Mesenchymal stem cell (in vitro differentiated cells and primary cell): ENCODE results near the gene GRAMD4.

ENCODE experiments used
- DNase-seq: peaks from one replicate; pipeline ENCODE4 v3.0.0-alpha.2; 2013
- H2AFZ ChIP-seq: one replicate; pipeline ENCODE4 v1.6.1; 2013; ENCODE audit warnings: low read depth, mild to moderate bottlenecking, control low read depth, inconsistent platforms, low read length, moderate library complexity
- H2AK5ac ChIP-seq: 2 replicates; pipeline ENCODE4 v1.6.1; 2013; ENCODE audit warnings: low read length, moderate library complexity, mild to moderate bottlenecking, inconsistent platforms; ENCODE audit not compliant: severe bottlenecking
- H2BK120ac ChIP-seq: one replicate; pipeline ENCODE4 v1.6.1; 2013; ENCODE audit warnings: low read depth, mild to moderate bottlenecking, inconsistent platforms, low read length, moderate library complexity
- H2BK12ac ChIP-seq, 2 experiments: one replicate each; pipeline ENCODE4 v1.6.1; 2013; ENCODE audit warnings: inconsistent platforms in 2 of 2, low read length in 2 of 2, mild to moderate bottlenecking in 2 of 2, moderate library complexity in 2 of 2, control low read depth in 1 of 2
- H2BK15ac ChIP-seq: one replicate; pipeline ENCODE4 v1.6.1; 2013; ENCODE audit warnings: mild to moderate bottlenecking, low read depth, inconsistent platforms; ENCODE audit not compliant: poor library complexity, severe bottlenecking
- H2BK5ac ChIP-seq: 2 replicates; pipeline ENCODE4 v1.6.1; 2013; ENCODE audit warnings: low read depth, mild to moderate bottlenecking, low read length, control low read depth, inconsistent platforms; ENCODE audit not compliant: poor library complexity, severe bottlenecking
- H3K14ac ChIP-seq, 2 experiments: one replicate each; pipeline ENCODE4 v1.6.1; 2013; ENCODE audit warnings: inconsistent platforms in 2 of 2, low read length in 2 of 2, control low read depth in 1 of 2, mild to moderate bottlenecking in 1 of 2, moderate library complexity in 1 of 2
- H3K18ac ChIP-seq, 2 experiments: one replicate each; pipeline ENCODE4 v1.6.1; 2013; ENCODE audit warnings: inconsistent platforms in 2 of 2, low read length in 2 of 2, control low read depth in 1 of 2, low read depth in 1 of 2, mild to moderate bottlenecking in 1 of 2
- H3K23ac ChIP-seq, 2 experiments: one replicate each; pipeline ENCODE4 v1.6.1; 2013; ENCODE audit warnings: inconsistent platforms in 2 of 2, low read length in 2 of 2, mild to moderate bottlenecking in 2 of 2, moderate library complexity in 2 of 2, control low read depth in 1 of 2
- H3K27ac ChIP-seq: 2 replicates; pipeline ENCODE4 v1.5.1; 2013; ENCODE audit warnings: mild to moderate bottlenecking, moderate library complexity, low read length, control low read depth, inconsistent platforms; ENCODE audit not compliant: poor library complexity, severe bottlenecking
- H3K27me3 ChIP-seq, 2 experiments: 2 replicates each; pipeline versions ENCODE4 v1.6.1 to v1.7.0; 2013; ENCODE audit warnings: low read length in 2 of 2, mild to moderate bottlenecking in 2 of 2, moderate library complexity in 2 of 2, control low read depth in 1 of 2, inconsistent platforms in 1 of 2; ENCODE audit not compliant: control insufficient read depth in 1 of 2, insufficient read depth in 1 of 2
- H3K36me3 ChIP-seq, 2 experiments: 2 replicates each; pipeline versions ENCODE4 v1.6.1 to v1.7.0; 2013; ENCODE audit warnings: low read length in 2 of 2, control low read depth in 1 of 2, inconsistent platforms in 1 of 2, low read depth in 1 of 2, mild to moderate bottlenecking in 1 of 2; ENCODE audit not compliant: insufficient read depth in 2 of 2, control insufficient read depth in 1 of 2
- H3K4ac ChIP-seq, 2 experiments: one replicate each; pipeline ENCODE4 v1.6.1; 2013; ENCODE audit warnings: inconsistent platforms in 2 of 2, low read length in 2 of 2, mild to moderate bottlenecking in 2 of 2, moderate library complexity in 2 of 2, control low read depth in 1 of 2, low read depth in 1 of 2
- H3K4me1 ChIP-seq: 2 replicates; pipeline ENCODE4 v1.6.1; 2013; ENCODE audit warnings: low read depth, low read length, control low read depth; ENCODE audit not compliant: control insufficient read depth, insufficient read depth
- H3K4me2 ChIP-seq: 2 replicates; pipeline ENCODE4 v1.6.1; 2013; ENCODE audit warnings: low read length, mild to moderate bottlenecking, inconsistent platforms; ENCODE audit not compliant: poor library complexity, severe bottlenecking
- H3K4me3 ChIP-seq, 2 experiments: 2 replicates each; pipeline versions ENCODE4 v1.5.1 to v1.7.0; 2013; ENCODE audit warnings: low read length in 2 of 2, mild to moderate bottlenecking in 2 of 2, control low read depth in 1 of 2, low read depth in 1 of 2; ENCODE audit not compliant: insufficient read depth in 1 of 2
- H3K79me1 ChIP-seq: replicated peaks from 2 replicates; pipeline ENCODE4 v1.6.1; 2013; ENCODE audit warnings: mild to moderate bottlenecking, control low read depth, low read length, inconsistent platforms; ENCODE audit not compliant: poor library complexity, severe bottlenecking
- H3K9ac ChIP-seq: 2 replicates; pipeline ENCODE4 v1.7.0; 2013; ENCODE audit warnings: mild to moderate bottlenecking, low read length, moderate library complexity
- H3K9me3 ChIP-seq: 2 replicates; pipeline ENCODE4 v1.7.0; 2013; ENCODE audit warnings: mild to moderate bottlenecking, low read length; ENCODE audit not compliant: control insufficient read depth
- H4K8ac ChIP-seq: one replicate; pipeline ENCODE4 v1.6.1; 2013; ENCODE audit warnings: inconsistent platforms, mild to moderate bottlenecking, low read length, moderate library complexity
- H4K91ac ChIP-seq: one replicate; pipeline ENCODE4 v1.6.1; 2013; ENCODE audit warnings: mild to moderate bottlenecking, low read length, inconsistent platforms
- WGBS: methylation state at CpG from one replicate; pipeline ENCODE4 v1.1.7; 2013; ENCODE audit warnings: mixed read lengths; 5-methylcytosine and 5-hydroxymethylcytosine counted together

Gene GRAMD4

DNA sequence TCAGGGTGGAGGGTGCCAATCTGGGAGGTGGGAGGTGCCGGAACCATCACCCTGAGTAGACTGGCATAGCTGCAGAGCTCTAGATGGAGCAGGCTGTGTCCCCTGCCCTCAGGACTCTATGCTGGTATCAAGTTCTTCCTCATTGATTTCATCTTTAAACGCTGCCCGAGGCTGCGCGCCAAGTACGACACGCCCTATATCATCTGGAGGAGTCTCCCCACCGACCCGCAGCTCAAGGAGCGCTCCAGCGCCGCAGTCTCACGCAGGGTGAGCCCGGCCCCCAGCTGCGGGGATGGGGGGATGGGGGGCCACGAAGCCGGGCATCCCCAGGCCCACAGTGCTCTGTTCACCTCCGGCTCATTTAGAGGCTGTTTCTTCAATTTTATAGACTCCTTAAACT, 52.5 kb downstream of the GRAMD4 start:
- Histone ChIP-seq H3K27ac (no peak overlapping the region), H3K36me3 (peaks cover 38 to 79% of the 10 kb centered on the region in 2 experiments), H3K4ac (no peak overlapping the region), H3K9ac (no peak overlapping the region), H4K91ac (no peak overlapping the region), H3K27me3 (no peaks in the 10 kb centered on the region), H3K4me3 (no peak overlapping the region), H2AK5ac (no peak overlapping the region), H3K18ac (no peak overlapping the region), H4K8ac (no peak overlapping the region), H3K9me3 (no peaks in the 10 kb centered on the region), H2BK5ac (no peak overlapping the region), H2AFZ (no peak overlapping the region), H2BK12ac (no peak overlapping the region), H2BK15ac (no peak overlapping the region), H3K4me2 (no peak overlapping the region), H2BK120ac (no peak overlapping the region), H3K79me1 (peaks cover 2% of the 10 kb centered on the region), H3K4me1 (peaks cover 12% of the 10 kb centered on the region), H3K23ac (no peak overlapping the region), H3K14ac (no peak overlapping the region)
- WGBS = 99% methylated on average over 18 of the region's 18 CpGs
- no peak for DNase-seq

DNA sequence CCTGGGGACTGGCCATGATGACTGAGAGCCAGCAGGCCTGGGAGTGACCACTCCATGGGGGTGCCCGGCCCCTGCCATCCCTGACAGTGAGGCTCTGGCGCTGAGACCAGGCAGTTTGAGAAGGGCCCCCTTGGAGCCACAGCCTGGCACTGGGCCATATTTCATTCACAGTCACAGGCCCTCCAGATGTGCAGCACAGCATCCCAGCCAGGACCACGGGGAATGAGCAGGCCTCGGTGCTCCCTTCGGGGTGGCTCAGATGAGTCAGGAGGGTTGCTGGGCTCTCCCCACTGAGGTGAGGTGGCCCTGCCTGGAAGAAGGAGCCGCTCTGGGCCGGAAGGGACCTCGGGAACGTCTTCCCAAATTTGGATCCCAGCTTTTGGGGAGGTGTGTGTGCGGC, 53.0 kb downstream of the GRAMD4 start:
- H3K4me2 ChIP-seq = no peak overlapping the region
- no peaks in the 10 kb centered on the region for H3K9me3 ChIP-seq
- H3K4me1 ChIP-seq = peaks cover 12% of the 10 kb centered on the region
- H3K36me3 ChIP-seq = peaks cover 36 to 79% of the 10 kb centered on the region in 2 experiments
- no peak overlapping the region for H2AK5ac ChIP-seq
- no peak overlapping the region for H3K4me3 ChIP-seq
- no peak overlapping the region for H2BK12ac ChIP-seq
- H2BK5ac ChIP-seq = no peak overlapping the region
- H2AFZ ChIP-seq = no peak overlapping the region
- H2BK15ac ChIP-seq = no peak overlapping the region
- no peaks in the 10 kb centered on the region for H3K27me3 ChIP-seq
- H3K9ac ChIP-seq = no peak overlapping the region
- no peak overlapping the region for H3K4ac ChIP-seq
- no peak overlapping the region for H4K91ac ChIP-seq
- H3K14ac ChIP-seq = no peak overlapping the region
- H3K23ac ChIP-seq = no peak overlapping the region
- no peak for DNase-seq
- peaks cover 3% of the 10 kb centered on the region for H3K79me1 ChIP-seq
- H3K18ac ChIP-seq = no peak overlapping the region
- H3K27ac ChIP-seq = no peak overlapping the region
- no peak overlapping the region for H2BK120ac ChIP-seq
- no peak overlapping the region for H4K8ac ChIP-seq
- WGBS = 93% methylated on average over 10 of the region's 10 CpGs

DNA sequence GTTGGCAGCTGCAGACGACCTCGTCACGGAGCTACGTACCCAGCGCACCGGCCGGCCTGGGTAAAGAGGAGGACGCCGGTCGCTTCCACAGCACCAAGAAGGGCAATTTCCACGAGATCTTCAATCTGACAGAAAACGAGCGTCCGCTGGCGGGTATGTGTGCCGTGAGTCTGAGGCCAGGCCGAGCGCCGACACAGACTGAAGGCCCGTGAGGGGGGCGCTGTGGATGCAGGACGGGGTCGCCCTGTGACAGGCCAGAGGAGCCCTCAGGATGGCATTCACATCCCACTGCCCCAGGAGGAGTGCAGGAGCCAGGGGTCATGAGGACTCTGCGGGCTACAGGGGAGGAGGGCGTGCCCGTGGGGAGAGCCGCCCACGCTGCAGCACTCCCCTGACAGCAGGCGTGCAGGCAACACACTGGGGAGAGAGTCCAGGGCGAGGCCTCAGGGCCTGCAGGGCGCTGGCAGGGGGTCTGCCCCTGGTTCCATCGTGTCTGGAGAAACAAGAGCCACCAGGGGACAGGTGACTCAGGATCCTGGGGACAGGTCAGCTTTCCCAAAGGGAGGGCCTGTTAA, 53.6 kb downstream of the GRAMD4 start:
- H3K4me3 ChIP-seq = no peak overlapping the region
- H3K4ac ChIP-seq = no peak overlapping the region
- no peaks in the 10 kb centered on the region for H3K27me3 ChIP-seq
- H3K9me3 ChIP-seq = no peaks in the 10 kb centered on the region
- peaks cover 31 to 79% of the 10 kb centered on the region in 2 experiments for H3K36me3 ChIP-seq
- no peak overlapping the region for H3K4me2 ChIP-seq
- no peak overlapping the region for H3K18ac ChIP-seq
- no peak overlapping the region for H3K23ac ChIP-seq
- H2AFZ ChIP-seq = no peak overlapping the region
- H2AK5ac ChIP-seq = no peak overlapping the region
- no peak overlapping the region for H3K27ac ChIP-seq
- H3K9ac ChIP-seq = no peak overlapping the region
- WGBS = 91% methylated on average over 32 of the region's 32 CpGs
- H3K79me1 ChIP-seq = peaks cover 4% of the 10 kb centered on the region
- DNase-seq = no peak
- no peak overlapping the region for H3K14ac ChIP-seq
- no peak overlapping the region for H2BK120ac ChIP-seq
- H2BK15ac ChIP-seq = no peak overlapping the region
- peaks cover 14% of the 10 kb centered on the region for H3K4me1 ChIP-seq
- peak overlapping the region; percentile 22 for H4K91ac ChIP-seq
- H2BK5ac ChIP-seq = no peak overlapping the region
- H4K8ac ChIP-seq = no peak overlapping the region
- no peak overlapping the region for H2BK12ac ChIP-seq

DNA sequence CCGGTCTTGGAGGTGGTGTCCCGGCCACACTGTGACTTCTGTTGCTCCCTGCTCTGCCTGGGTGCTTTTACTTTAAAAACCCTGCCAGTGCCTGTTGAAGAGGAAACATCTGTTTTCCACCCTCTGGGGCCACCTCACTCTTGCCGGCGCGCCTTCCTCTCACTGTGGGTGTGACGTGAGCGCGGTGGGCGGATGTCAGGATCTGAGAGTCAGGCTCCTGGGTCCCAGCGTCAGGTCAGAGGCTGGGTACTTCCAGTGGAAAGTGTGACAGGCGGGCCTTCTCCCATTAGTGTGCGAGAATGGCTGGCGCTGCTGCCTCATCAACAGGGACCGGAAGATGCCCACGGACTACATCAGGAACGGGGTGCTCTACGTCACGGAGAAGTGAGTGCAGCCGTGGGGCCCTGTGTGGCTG, 54.2 kb downstream of the GRAMD4 start:
- H3K4me3 ChIP-seq = no peak overlapping the region
- peaks cover 25 to 77% of the 10 kb centered on the region in 2 experiments for H3K36me3 ChIP-seq
- H3K18ac ChIP-seq = no peak overlapping the region
- H2BK15ac ChIP-seq = no peak overlapping the region
- H3K27me3 ChIP-seq = no peaks in the 10 kb centered on the region
- no peak overlapping the region for H3K14ac ChIP-seq
- H3K79me1 ChIP-seq = peaks cover 5% of the 10 kb centered on the region
- no peak overlapping the region for H2BK5ac ChIP-seq
- no peak overlapping the region for H4K8ac ChIP-seq
- DNase-seq = no peak
- H4K91ac ChIP-seq = no peak overlapping the region
- no peak overlapping the region for H3K9ac ChIP-seq
- no peak overlapping the region for H3K4ac ChIP-seq
- no peak overlapping the region for H2AK5ac ChIP-seq
- no peaks in the 10 kb centered on the region for H3K9me3 ChIP-seq
- peaks cover 14% of the 10 kb centered on the region for H3K4me1 ChIP-seq
- no peak overlapping the region for H2AFZ ChIP-seq
- H3K27ac ChIP-seq = no peak overlapping the region
- no peak overlapping the region for H3K23ac ChIP-seq
- WGBS = 90% methylated on average over 19 of the region's 19 CpGs
- no peak overlapping the region for H3K4me2 ChIP-seq
- no peak overlapping the region for H2BK12ac ChIP-seq
- no peak overlapping the region for H2BK120ac ChIP-seq
